ENCODE measurements around the gene POLG2.
A peak's percentile ranks its signal among the peaks of the same experiment; 100 is the strongest.
"Not testable (repeated sequence)": the region's sequence is repeated elsewhere in the genome, so short reads cannot be mapped to it uniquely, and the experiment has no call there.

The POLG2 gene

GRCh38 chr17:64506576-64507412 lies 9.9 kb upstream of the POLG2 start, which contains the start of gene CEP95:
TSS of gene CEP95 (plus strand) at chr17:64506977. CDS start at chr17:64507098, 121 bp downstream.
- peak; percentile 89 to 97 (median 93) for DNase-seq
- intact Hi-C loops (cut with DNase I), result no loop called here

DNA sequence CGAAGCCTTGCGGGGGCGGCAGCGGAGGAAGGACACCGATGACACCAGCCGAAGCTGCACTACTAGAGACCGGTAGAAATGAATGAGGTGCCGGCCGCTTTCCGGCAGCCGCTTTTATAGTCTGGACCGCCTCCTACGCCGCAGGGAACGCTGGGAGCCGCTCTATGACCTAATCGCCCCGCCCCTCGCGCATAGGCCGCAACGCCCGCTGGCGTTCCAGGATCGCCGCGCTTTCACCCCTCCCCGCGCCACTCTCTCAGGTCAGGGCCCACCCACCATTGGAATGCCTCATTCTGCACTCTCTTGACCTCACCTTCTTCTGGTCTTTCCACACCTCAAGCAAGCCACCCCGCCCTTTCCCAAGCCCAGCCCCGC lies 9.3 kb upstream of the POLG2 start, which contains the start of gene DDX5:
Gene DDX5 (minus strand): TSS at position 89 of the 375 bp plus-strand sequence. CDS start 170 bp downstream, outside the sequence.
- peak; percentile 94 to 99 (median 97) for DNase-seq
- intact Hi-C loops (cut with DNase I), result no loop called here

DNA sequence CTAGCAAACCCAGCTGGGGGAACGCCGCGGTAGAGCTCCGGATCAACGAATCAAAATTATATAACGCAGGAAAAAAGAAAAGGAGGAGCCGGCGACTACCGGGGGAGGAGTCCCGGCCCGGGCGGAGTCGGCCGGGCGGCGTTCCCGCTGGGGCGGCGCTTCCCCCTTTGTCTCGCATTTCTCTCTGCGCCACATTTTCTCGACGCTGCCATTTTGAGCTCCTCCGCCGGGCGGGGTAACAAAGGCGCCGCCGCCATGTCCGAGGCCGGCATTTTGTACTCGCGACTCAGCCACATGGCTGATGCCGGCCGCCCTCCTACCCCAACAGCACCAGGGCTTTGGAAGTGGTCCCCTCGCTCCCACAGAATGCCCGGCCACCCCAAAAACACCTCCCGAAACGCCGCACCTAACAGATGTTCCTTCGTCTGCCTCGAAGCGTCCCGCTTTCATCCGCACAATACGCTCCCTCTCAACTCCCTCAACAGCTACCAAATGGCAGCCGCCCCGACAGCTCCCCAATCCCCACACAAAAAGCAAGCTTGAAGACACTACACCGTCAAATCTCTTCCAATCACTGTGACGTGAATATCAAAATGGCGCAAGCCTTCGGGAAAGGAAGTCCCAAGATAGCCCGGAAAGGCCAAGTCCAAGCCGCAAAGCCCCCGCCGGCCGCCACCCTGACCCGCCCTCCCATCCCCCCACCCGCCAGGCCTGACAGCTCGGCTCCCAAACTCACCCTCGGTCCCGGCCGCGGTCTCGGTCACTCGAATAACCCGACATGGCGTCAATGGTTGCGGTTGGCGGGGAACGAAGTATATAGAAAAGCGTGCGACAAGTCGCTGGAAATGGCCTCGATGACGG lies 8.7 kb upstream of the POLG2 start:
- intact Hi-C loops (cut with DNase I), result loop anchor here (1.0 kb wide), 1 partner anchor 8 kb away; the partner anchor contains the start of gene POLG2
- peak; percentile 73 to 96 (median 91) for DNase-seq

DNA sequence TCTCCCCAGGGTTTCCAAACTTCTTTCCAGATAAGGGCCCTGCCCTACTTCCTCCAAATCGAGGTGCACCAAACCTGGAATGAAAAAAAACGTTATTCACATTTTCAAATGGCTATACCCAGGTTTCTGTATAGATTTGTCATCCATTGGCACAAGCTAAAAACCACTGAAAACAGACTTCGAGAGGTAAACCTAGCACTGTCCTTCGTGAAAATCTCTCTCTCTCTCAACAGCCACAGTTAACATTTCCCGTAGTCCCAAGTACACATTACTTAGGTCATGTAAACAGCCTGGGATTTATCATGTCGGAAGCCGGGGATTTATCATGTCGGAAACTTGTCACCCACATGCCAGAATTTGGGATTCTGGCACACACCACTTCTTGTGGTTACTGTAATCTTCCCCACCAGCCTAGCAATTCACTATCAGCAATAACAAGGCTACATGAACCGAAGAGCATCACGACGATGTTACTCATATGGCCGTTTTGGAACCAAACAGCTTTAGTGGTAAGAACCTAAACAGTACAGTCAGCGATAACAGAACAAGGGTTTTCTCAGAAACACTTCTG lies 8.0 kb upstream of the POLG2 start:
- intact Hi-C loops (cut with DNase I), result loop anchor here (1.0 kb wide), 1 partner anchor 8 kb away; the partner anchor contains the start of gene POLG2
- no peak for DNase-seq

DNA sequence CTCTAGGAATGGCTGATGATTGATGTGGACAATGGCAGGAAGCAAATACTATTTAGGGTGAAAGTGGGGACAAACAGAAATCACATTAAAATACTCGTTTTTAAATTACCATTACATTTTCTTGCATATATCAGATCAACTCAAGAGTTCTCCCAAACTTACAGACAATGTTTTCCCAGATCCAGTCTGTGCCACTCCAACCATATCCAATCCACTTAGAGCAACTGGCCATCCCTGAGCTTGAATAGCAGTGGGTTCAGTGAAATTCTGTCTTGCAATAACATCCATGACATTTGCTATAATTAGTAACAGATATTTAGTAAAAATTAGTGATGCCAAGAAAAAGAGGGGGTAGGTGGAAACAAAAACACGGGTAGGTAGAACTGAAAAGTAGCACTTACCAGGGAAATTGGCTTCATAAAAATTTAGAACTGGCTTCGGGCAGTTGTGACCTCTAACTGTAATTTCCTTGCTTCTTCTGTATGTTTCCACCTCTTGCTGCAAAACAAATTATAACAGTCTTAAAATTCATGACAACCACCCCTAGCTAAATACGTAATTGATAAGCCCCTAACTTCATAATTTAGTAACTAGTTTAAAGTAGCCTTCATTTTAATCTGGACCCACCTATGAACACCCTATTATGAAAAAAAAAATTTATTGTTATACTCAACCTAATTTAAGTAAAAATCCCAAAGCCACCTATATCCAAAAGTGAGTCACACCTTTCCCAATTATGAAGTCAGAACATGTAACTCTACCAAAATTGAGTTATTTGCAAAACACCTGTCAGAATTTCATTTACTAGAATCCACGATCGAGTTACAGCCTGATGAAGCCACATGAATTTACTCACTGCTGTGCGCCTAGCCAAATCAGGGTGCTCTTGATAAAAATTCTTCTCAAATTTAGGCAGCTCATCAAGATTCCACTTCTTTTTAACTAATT lies 7.2 kb upstream of the POLG2 start:
- intact Hi-C loops (cut with DNase I), result no loop called here
- DNase-seq, result no peak

DNA sequence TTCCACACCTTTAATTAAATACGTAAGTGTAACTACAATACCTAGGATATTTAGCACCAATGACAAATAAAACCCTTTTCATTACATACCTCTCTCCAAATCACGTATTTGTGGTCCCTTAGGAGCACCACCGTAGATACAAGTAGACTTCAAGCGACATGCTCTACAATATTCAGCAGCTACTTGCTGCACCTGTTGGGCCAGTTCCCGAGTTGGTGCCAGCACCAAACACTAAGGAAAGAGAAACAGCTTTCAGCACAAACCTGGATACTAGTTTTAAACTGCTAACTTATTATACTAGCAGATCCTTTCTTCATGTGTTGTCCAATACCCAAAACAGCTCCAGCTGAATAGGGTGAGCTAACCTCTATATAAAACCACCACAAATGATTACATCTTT lies 6.5 kb upstream of the POLG2 start:
- no peak for DNase-seq
- intact Hi-C loops (cut with DNase I), result no loop called here

- no peak for DNase-seq
- intact Hi-C loops (cut with DNase I), result no loop called here
Observed at GRCh38 chr17:64502809-64503208, 6.0 kb upstream of the POLG2 start.

GRCh38 chr17:64502021-64502420 lies 5.2 kb upstream of the POLG2 start:
- no peak for DNase-seq
- intact Hi-C loops (cut with DNase I), result no loop called here

- intact Hi-C loops (cut with DNase I), result no loop called here
Observed at GRCh38 chr17:64500862-64501765, 4.3 kb upstream of the POLG2 start.

GRCh38 chr17:64500487-64500859 lies 3.6 kb upstream of the POLG2 start:
- intact Hi-C loops (cut with DNase I), result no loop called here
- DNase-seq, result no peak

More at GRCh38 chr17:64500862-64501765, 4.3 kb upstream of the POLG2 start:
- no peak for DNase-seq

DNA sequence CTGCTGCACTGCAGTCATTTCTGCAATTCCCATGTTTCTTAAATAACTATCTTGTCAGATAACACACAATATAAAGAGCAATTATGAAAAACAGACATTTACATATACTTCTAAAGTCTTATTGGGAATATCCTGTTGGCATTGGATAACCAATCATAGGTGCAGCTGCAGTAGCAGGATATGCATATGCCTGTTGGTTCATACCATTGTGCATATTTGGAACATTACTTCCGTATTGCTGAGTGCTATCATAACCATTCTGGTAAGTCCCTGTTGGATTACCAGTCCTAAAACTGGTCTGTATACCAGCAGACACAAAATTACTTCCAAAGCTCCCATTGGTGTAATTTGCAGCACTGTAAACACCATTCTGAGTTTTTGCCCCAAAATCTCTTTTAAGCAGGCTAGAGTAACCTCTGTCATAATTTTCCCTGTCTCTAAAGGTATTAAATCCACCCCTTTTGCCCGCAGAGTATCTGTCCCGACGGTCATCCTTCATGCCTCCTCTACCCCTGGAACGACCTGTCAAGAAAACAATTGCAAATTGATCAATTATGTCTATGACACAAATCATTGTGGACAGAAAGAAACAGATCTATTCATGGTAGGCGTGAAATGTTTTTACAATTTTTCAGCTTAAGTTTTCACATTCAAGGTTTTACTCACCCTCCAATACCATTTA lies 3.1 kb upstream of the POLG2 start:
- DNase-seq, result no peak
- intact Hi-C loops (cut with DNase I), result no loop called here

DNA sequence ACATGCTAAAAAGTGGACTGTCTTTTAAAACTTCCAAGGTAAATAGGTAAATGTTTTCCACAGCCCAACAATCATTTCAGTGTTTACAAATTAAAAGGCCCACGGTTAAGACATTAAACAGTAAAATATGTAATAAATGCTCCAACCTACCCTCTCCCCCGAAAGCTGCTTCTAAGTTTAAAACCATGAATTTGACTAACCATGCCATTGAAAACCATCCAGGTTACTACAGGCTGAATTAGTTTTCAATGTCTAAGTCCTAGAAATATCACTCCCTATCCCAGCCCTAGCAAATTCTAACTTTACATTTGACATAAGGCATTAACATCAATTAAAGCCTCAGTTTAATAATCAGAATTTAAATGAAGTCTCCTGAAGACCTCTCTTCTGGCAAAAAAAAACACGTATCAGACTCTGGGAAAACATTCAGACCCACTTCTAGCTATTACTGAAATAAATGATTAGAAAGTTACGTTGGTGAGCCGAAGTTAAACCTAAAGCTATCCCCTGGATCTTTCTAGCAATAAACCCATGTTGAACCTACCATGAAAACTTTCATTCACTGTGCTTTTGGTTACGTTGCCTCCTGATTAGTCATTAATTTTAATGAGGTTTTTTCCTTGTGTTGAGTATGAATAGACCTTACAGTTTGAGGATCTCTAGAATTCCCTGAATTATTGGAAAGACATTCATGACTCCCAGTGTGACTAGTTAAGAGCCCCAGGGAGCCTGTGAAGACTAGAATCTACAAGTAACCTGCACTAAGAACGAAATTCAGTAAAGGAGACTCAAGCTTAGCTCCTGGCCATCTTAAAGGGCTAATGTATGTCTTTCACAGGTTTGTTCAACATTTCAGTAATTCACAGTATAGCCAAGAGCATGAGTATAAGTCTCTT lies 1.7 kb upstream of the POLG2 start:
- DNase-seq, result no peak
- intact Hi-C loops (cut with DNase I), result no loop called here

- intact Hi-C loops (cut with DNase I), result loop anchor here (1.0 kb wide), 1 partner anchor 8 kb away; no protein-coding TSS in a partner anchor
- DNase-seq, result no peak
Observed at GRCh38 chr17:64497565-64498035, 746 bp upstream of the POLG2 start.

GRCh38 chr17:64496348-64496785 lies 487 bp downstream of the POLG2 start:
- DNase-seq, result peak in 2 of 42 donors; percentile 4
- intact Hi-C loops (cut with DNase I), result no loop called here

DNA sequence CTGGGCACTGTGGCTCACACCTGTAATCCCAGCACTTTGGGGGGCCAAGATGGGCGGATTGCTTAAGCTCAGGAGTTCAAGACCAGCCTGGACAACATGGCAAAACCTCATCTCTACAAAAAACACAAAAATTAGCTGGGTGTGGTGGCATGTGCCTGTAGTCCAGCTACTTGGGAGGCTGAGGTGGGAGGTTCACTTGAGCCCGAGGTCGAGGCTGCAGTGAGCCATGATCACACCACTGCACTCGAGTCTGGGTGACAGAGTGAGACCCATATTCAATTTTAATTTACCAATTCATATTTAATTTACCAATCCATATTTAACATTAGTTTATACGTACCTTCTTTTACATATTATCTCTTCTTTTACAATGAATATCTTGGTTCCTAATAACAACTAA lies 1.6 kb downstream of the POLG2 start:
- DNase-seq; intact Hi-C loops (cut with DNase I): not testable (repeated sequence)

DNA sequence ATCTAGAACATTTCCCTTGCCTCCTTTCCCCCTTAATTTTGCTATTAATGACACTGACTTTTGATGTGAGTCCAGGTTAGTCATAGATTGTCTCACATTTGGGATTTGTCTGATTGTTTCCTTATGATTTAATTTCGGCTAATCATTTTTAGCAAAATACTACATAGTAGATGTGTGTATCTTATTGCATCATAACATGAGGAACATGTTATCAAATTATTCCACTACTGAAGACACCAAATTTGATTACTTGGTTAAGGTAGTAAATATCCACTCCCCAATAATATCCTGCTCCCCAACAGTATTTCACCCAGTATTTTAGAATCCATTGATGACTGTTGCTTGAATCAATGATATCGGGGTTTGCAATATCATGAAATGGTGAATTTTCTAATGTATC lies 2.7 kb downstream of the POLG2 start:
- intact Hi-C loops (cut with DNase I), result no loop called here
- DNase-seq, result no peak
